Stimulated activated effector memory CD8-positive, alpha-beta T cell treated with anti-CD3 and anti-CD28 coated beads, Interleukin-12 subunit alpha, Interleukin-12 subunit beta, amount 100 ng/mL, for 72 hours (primary cell): Measurements from ENCODE around the gene PRCC.

Experiments used
- ATAC-seq: fragments of 150-1000 bp; cut with Tn5 transposase; 2 replicates; pipeline ENCODE4 v1.10.0; 2021
- DNase-seq, 2 donors: peaks; one replicate each; pipeline ENCODE4 v3.0.0; 2021 to 2022; ENCODE audit warnings: low spot score in 2 of 2
- H3K27ac Mint-ChIP-seq: one replicate; pipeline ENCODE4 v1.8.0; 2022; ENCODE audit warnings: mild to moderate bottlenecking, mixed read lengths
- H3K36me3 Mint-ChIP-seq: one replicate; pipeline ENCODE4 v1.8.0; 2022; ENCODE audit warnings: mild to moderate bottlenecking, mixed read lengths
- H3K4me1 Mint-ChIP-seq: one replicate; pipeline ENCODE4 v1.8.0; 2022; ENCODE audit warnings: mixed read lengths
- H3K4me3 Mint-ChIP-seq: one replicate; pipeline ENCODE4 v1.8.0; 2022; ENCODE audit warnings: mild to moderate bottlenecking, mixed read lengths
- H3K9me3 Mint-ChIP-seq: one replicate; pipeline ENCODE4 v1.8.0; 2022; ENCODE audit warnings: mixed read lengths

PRCC gene

GRCh38 chr1:156767101-156767878, at the start of gene PRCC:
Gene PRCC (plus strand): TSS chr1:156767535. CDS start chr1:156767772, 237 bp downstream.
- H3K4me1 Mint-ChIP-seq = peaks cover 34% of the 10 kb centered on the region
- H3K36me3 Mint-ChIP-seq = peaks cover 29% of the 10 kb centered on the region
- ATAC-seq (peak; percentile 97), DNase-seq (peak; percentile 84 to 97)
- no peaks in the 10 kb centered on the region for H3K9me3 Mint-ChIP-seq
- H3K27ac Mint-ChIP-seq = no peak within 1 kb of the TSS
- H3K4me3 Mint-ChIP-seq = no peak within 1 kb of the TSS

- Mint-ChIP-seq H3K27ac (peak overlapping the region; percentile 93), H3K9me3 (no peaks in the 10 kb centered on the region), H3K4me1 (peaks cover 27% of the 10 kb centered on the region), H3K36me3 (peaks cover 21% of the 10 kb centered on the region), H3K4me3 (peak overlapping the region; percentile 24)
- DNase-seq (no peak), ATAC-seq (peak; percentile 43)
Measured at GRCh38 chr1:156721131-156721530, 46.2 kb upstream of the PRCC start.

GRCh38 chr1:156721535-156721934, 45.8 kb upstream of the PRCC start:
- Mint-ChIP-seq H3K27ac (peak overlapping the region; percentile 93), H3K4me1 (peaks cover 26% of the 10 kb centered on the region), H3K9me3 (no peaks in the 10 kb centered on the region), H3K4me3 (peak overlapping the region; percentile 24), H3K36me3 (peaks cover 17% of the 10 kb centered on the region)
- DNase-seq = peak in 1 of 2 donors; percentile 70
- ATAC-seq = peak; percentile 84

- Mint-ChIP-seq H3K4me3 (no peak overlapping the region), H3K9me3 (no peaks in the 10 kb centered on the region), H3K4me1 (peaks cover 37% of the 10 kb centered on the region), H3K27ac (no peak overlapping the region), H3K36me3 (peaks cover 23% of the 10 kb centered on the region)
- ATAC-seq (peak; percentile 44), DNase-seq (peak; percentile 73 to 91)
Measured at GRCh38 chr1:156725683-156726280, 41.6 kb upstream of the PRCC start.

GRCh38 chr1:156726549-156727226, 40.6 kb upstream of the PRCC start:
- peak; percentile 40 to 82 for DNase-seq
- ATAC-seq = no peak
- H3K4me1 Mint-ChIP-seq = peaks cover 38% of the 10 kb centered on the region
- no peak overlapping the region for H3K27ac Mint-ChIP-seq
- no peaks in the 10 kb centered on the region for H3K9me3 Mint-ChIP-seq
- no peak overlapping the region for H3K4me3 Mint-ChIP-seq
- peaks cover 23% of the 10 kb centered on the region for H3K36me3 Mint-ChIP-seq

GRCh38 chr1:156727492-156727891, 39.8 kb upstream of the PRCC start:
- no peaks in the 10 kb centered on the region for H3K9me3 Mint-ChIP-seq
- DNase-seq (no peak), ATAC-seq (no peak)
- H3K36me3 Mint-ChIP-seq = peaks cover 27% of the 10 kb centered on the region
- H3K4me3 Mint-ChIP-seq = no peak overlapping the region
- no peak overlapping the region for H3K27ac Mint-ChIP-seq
- peaks cover 39% of the 10 kb centered on the region for H3K4me1 Mint-ChIP-seq

- Mint-ChIP-seq H3K4me1 (peaks cover 39% of the 10 kb centered on the region), H3K36me3 (peaks cover 33% of the 10 kb centered on the region), H3K9me3 (no peaks in the 10 kb centered on the region), H3K4me3 (no peak within 1 kb of the TSS), H3K27ac (no peak within 1 kb of the TSS)
- DNase-seq (peak in 1 of 2 donors; percentile 68), ATAC-seq (peak; percentile 77)
Measured at GRCh38 chr1:156727926-156728598, 39.3 kb upstream of the PRCC start, which contains the start of gene METTL25B. Gene METTL25B (plus strand): TSS chr1:156728469. CDS start chr1:156729105, 636 bp downstream.

GRCh38 chr1:156728599-156729462, 38.5 kb upstream of the PRCC start, which contains the start of gene ISG20L2:
Gene ISG20L2 (minus strand): TSS chr1:156728766. CDS start chr1:156727652, 1,114 bp downstream.
- Mint-ChIP-seq H3K4me1 (peaks cover 31% of the 10 kb centered on the region), H3K4me3 (no peak within 1 kb of the TSS), H3K9me3 (no peaks in the 10 kb centered on the region), H3K36me3 (peaks cover 38% of the 10 kb centered on the region), H3K27ac (no peak within 1 kb of the TSS)
- peak; percentile 96 for ATAC-seq
- peak; percentile 81 to 96 for DNase-seq

GRCh38 chr1:156733989-156734584, 33.2 kb upstream of the PRCC start:
- Mint-ChIP-seq H3K4me1 (peaks cover 20% of the 10 kb centered on the region), H3K4me3 (no peak overlapping the region), H3K36me3 (peaks cover 51% of the 10 kb centered on the region), H3K9me3 (no peaks in the 10 kb centered on the region), H3K27ac (no peak overlapping the region)
- DNase-seq (no peak), ATAC-seq (no peak)

- Mint-ChIP-seq H3K4me3 (peak overlapping the region; percentile 91), H3K27ac (peak overlapping the region; percentile 78), H3K9me3 (no peaks in the 10 kb centered on the region), H3K36me3 (peaks cover 61% of the 10 kb centered on the region), H3K4me1 (peaks cover 28% of the 10 kb centered on the region)
- no peak for ATAC-seq
- no peak for DNase-seq
Measured at GRCh38 chr1:156738407-156738806, 28.9 kb upstream of the PRCC start.

- H3K9me3 Mint-ChIP-seq = no peaks in the 10 kb centered on the region
- no peak for DNase-seq
- peaks cover 33% of the 10 kb centered on the region for H3K4me1 Mint-ChIP-seq
- peak overlapping the region; percentile 91 for H3K4me3 Mint-ChIP-seq
- ATAC-seq = no peak
- H3K27ac Mint-ChIP-seq = peak overlapping the region; percentile 78
- H3K36me3 Mint-ChIP-seq = peaks cover 64% of the 10 kb centered on the region
Measured at GRCh38 chr1:156738916-156739315, 28.4 kb upstream of the PRCC start.

GRCh38 chr1:156740237-156740740, 27.0 kb upstream of the PRCC start:
- peak; percentile 0 for ATAC-seq
- no peak for DNase-seq
- no peaks in the 10 kb centered on the region for H3K9me3 Mint-ChIP-seq
- peak overlapping the region; percentile 98 for H3K27ac Mint-ChIP-seq
- peaks cover 47% of the 10 kb centered on the region for H3K4me1 Mint-ChIP-seq
- peak overlapping the region; percentile 91 for H3K4me3 Mint-ChIP-seq
- peaks cover 71% of the 10 kb centered on the region for H3K36me3 Mint-ChIP-seq

- peak; percentile 87 for ATAC-seq
Measured at GRCh38 chr1:156740741-156741480, 26.4 kb upstream of the PRCC start, which contains the start of gene MRPL24. Gene MRPL24 (minus strand): TSS chr1:156741088. CDS start chr1:156738704, 2,384 bp downstream.

More at GRCh38 chr1:156740741-156741480, 26.4 kb upstream of the PRCC start, which contains the start of gene MRPL24:
- peak; percentile 84 to 97 for DNase-seq
- Mint-ChIP-seq H3K36me3 (peaks cover 71% of the 10 kb centered on the region), H3K4me1 (peaks cover 53% of the 10 kb centered on the region), H3K9me3 (no peaks in the 10 kb centered on the region), H3K4me3 (peak within 1 kb of the TSS; percentile 91), H3K27ac (peak within 1 kb of the TSS; percentile 98)
